IMR-90 (cell line): Measurements from ENCODE around the gene MASP2. TPM values are rescaled to one million over a fixed set of nuclear protein-coding genes. Genes with fewer than 3 reads are reported as not detected.

Experiments used
- ATAC-seq: fragments of 200-7000 bp; cut with Tn5 transposase; 2 replicates; pipeline ENCODE4 v1.9.1; 2020; ENCODE audit warnings: low read depth, mild to moderate bottlenecking, moderate library complexity
- BruUV-seq: library from RNA; stranded (reverse); fragments of 400-500 nt; replicated peaks from 2 replicates; lab custom pipeline; 2021; lab: Mats Ljungman, UMichigan
- CTCF ChIA-PET: fragments of 300-600 bp; formaldehyde crosslinking; extraction: SDS; loops from one replicate; lab custom pipeline; 2021; ENCODE audit warnings: antibody characterized with exemption; lab: Yijun Ruan, JAX
- POLR2A ChIA-PET: fragments of 300-600 bp; sonication (Branson Sonifier 250); formaldehyde crosslinking; loops from one replicate; lab custom pipeline; 2022; ENCODE audit warnings: antibody characterized with exemption; ENCODE audit not compliant: unreplicated experiment; lab: Charles Lee
- DNase-seq: peaks from one replicate; pipeline ENCODE4 v3.0.0; 2013
- H2AFZ ChIP-seq: replicated peaks from 2 replicates; pipeline ENCODE3; 2013; ENCODE audit warnings: low read length, mild to moderate bottlenecking; ENCODE audit not compliant: poor library complexity
- H2AK5ac ChIP-seq: 2 replicates; pipeline ENCODE4 v1.6.1; 2013; ENCODE audit warnings: low read depth, low read length, inconsistent platforms
- H2AK9ac ChIP-seq: replicated peaks from 2 replicates; pipeline ENCODE3; 2013; ENCODE audit warnings: mild to moderate bottlenecking, low read depth, low read length, moderate library complexity; ENCODE audit not compliant: poor library complexity
- H2BK120ac ChIP-seq: 2 replicates; pipeline ENCODE4 v1.6.1; 2013; ENCODE audit warnings: low read depth, low read length, inconsistent platforms
- H2BK15ac ChIP-seq: 3 replicates; pipeline ENCODE4 v1.6.1; 2013; ENCODE audit warnings: low read depth, low read length, inconsistent platforms
- H2BK20ac ChIP-seq: 2 replicates; pipeline ENCODE4 v1.6.1; 2013; ENCODE audit warnings: low read depth, mild to moderate bottlenecking, inconsistent platforms, low read length, moderate library complexity
- H2BK5ac ChIP-seq: 2 replicates; pipeline ENCODE4 v1.6.1; 2013; ENCODE audit warnings: mild to moderate bottlenecking, low read depth, low read length, inconsistent platforms; ENCODE audit not compliant: poor library complexity, severe bottlenecking
- H3K14ac ChIP-seq: replicated peaks from 2 replicates; pipeline ENCODE4 v1.6.1; 2013; ENCODE audit warnings: low read depth, low read length, inconsistent platforms
- H3K18ac ChIP-seq: 2 replicates; pipeline ENCODE4 v1.6.1; 2013; ENCODE audit warnings: low read depth, low read length, control low read depth
- H3K23ac ChIP-seq: 2 replicates; pipeline ENCODE4 v1.6.1; 2013; ENCODE audit warnings: low read depth, low read length, inconsistent platforms
- H3K27ac ChIP-seq: 2 replicates; pipeline ENCODE4 v1.5.1; 2013; ENCODE audit warnings: mild to moderate bottlenecking, control low read depth, low read length; ENCODE audit not compliant: insufficient read depth
- H3K27me3 ChIP-seq: 2 replicates; pipeline ENCODE4 v1.6.1; 2013; ENCODE audit warnings: low read length; ENCODE audit not compliant: control insufficient read depth, insufficient read depth
- H3K36me3 ChIP-seq: 2 replicates; pipeline ENCODE4 v1.6.1; 2013; ENCODE audit warnings: low read length, mixed read lengths; ENCODE audit not compliant: control insufficient read depth, insufficient read depth
- H3K4ac ChIP-seq: 2 replicates; pipeline ENCODE4 v1.6.1; 2013; ENCODE audit warnings: low read depth, low read length, inconsistent platforms
- H3K4me1 ChIP-seq: 2 replicates; pipeline ENCODE4 v1.6.1; 2013; ENCODE audit warnings: low read length, mixed read lengths; ENCODE audit not compliant: control insufficient read depth, insufficient read depth
- H3K4me2 ChIP-seq: 2 replicates; pipeline ENCODE4 v1.6.1; 2013; ENCODE audit warnings: low read depth, mild to moderate bottlenecking, control low read depth, low read length, moderate library complexity
- H3K4me3 ChIP-seq: 2 replicates; pipeline ENCODE4 v1.5.1; 2013; ENCODE audit warnings: low read depth, mild to moderate bottlenecking, control low read depth, low read length, moderate library complexity; ENCODE audit not compliant: insufficient read depth
- H3K56ac ChIP-seq: 2 replicates; pipeline ENCODE4 v1.6.1; 2013; ENCODE audit warnings: low read length, inconsistent platforms; ENCODE audit not compliant: insufficient read depth; ENCODE audit errors: extremely low read depth
- H3K79me1 ChIP-seq, 2 experiments: 2 replicates each; pipeline ENCODE4 v1.6.1; 2013; ENCODE audit warnings: low read length in 2 of 2, inconsistent platforms in 1 of 2, low read depth in 1 of 2
- H3K9ac ChIP-seq: 2 replicates; pipeline ENCODE4 v1.6.1; 2013; ENCODE audit warnings: low read depth, low read length, control low read depth
- H3K9me1 ChIP-seq: 2 replicates; pipeline ENCODE4 v1.6.1; 2013; ENCODE audit warnings: low read length, inconsistent platforms; ENCODE audit not compliant: insufficient read depth
- H3K9me3 ChIP-seq: 2 replicates; pipeline ENCODE4 v1.6.1; 2013; ENCODE audit warnings: low read length; ENCODE audit not compliant: control insufficient read depth, insufficient read depth
- H4K20me1 ChIP-seq: 2 replicates; pipeline ENCODE4 v1.6.1; 2013; ENCODE audit warnings: low read length, inconsistent platforms; ENCODE audit not compliant: insufficient read depth
- H4K5ac ChIP-seq: 2 replicates; pipeline ENCODE4 v1.6.1; 2013; ENCODE audit warnings: mild to moderate bottlenecking, low read depth, low read length, control low read depth
- H4K8ac ChIP-seq, 2 experiments: 2 replicates each; pipeline ENCODE4 v1.6.1; 2013; ENCODE audit warnings: low read depth in 2 of 2, low read length in 2 of 2, control low read depth in 1 of 2, inconsistent platforms in 1 of 2
- H4K91ac ChIP-seq: 2 replicates; pipeline ENCODE4 v1.6.1; 2013; ENCODE audit warnings: low read depth, low read length, inconsistent platforms; ENCODE audit not compliant: insufficient read depth
- BHLHE40 ChIP-seq: fragments of 150-350 bp; IDR thresholded peaks from 2 replicates; pipeline ENCODE4 v1.6.1; 2016; ENCODE audit warnings: mild to moderate bottlenecking, low read depth, low read length
- CEBPB ChIP-seq: IDR thresholded peaks from 2 replicates; pipeline ENCODE4 v1.6.1; 2012; ENCODE audit warnings: low read depth, low read length, improper control_type of control experiment
- CHD1 ChIP-seq: IDR thresholded peaks from 2 replicates; pipeline ENCODE4 v1.6.1; 2012; ENCODE audit warnings: low read depth, low read length, improper control_type of control experiment
- CTCF ChIP-seq: conservative IDR thresholded peaks from 2 replicates; pipeline ENCODE4 v1.5.1; 2012; ENCODE audit warnings: mild to moderate bottlenecking, low read depth, low read length, improper control_type of control experiment
- ELK1 ChIP-seq: fragments of 150-350 bp; IDR thresholded peaks from 2 replicates; pipeline ENCODE4 v1.6.1; 2016; ENCODE audit warnings: low read depth, mild to moderate bottlenecking, low read length, moderate library complexity, borderline replicate concordance
- FOS ChIP-seq: fragments of 150-350 bp; IDR thresholded peaks from 2 replicates; pipeline ENCODE4 v1.6.1; 2016; ENCODE audit warnings: low read depth, low read length
- MAFK ChIP-seq: IDR thresholded peaks from 2 replicates; pipeline ENCODE4 v1.6.1; 2012; ENCODE audit warnings: low read depth, low read length, improper control_type of control experiment
- MAZ ChIP-seq: IDR thresholded peaks from 2 replicates; pipeline ENCODE4 v1.6.1; 2012; ENCODE audit warnings: low read depth, mild to moderate bottlenecking, low read length, improper control_type of control experiment, moderate library complexity, borderline replicate concordance
- MXI1 ChIP-seq: IDR thresholded peaks from 2 replicates; pipeline ENCODE4 v1.6.1; 2012; ENCODE audit warnings: low read depth, mild to moderate bottlenecking, low read length, moderate library complexity, borderline replicate concordance
- NFE2L2 ChIP-seq: fragments of 150-350 bp; IDR thresholded peaks from 2 replicates; pipeline ENCODE4 v1.6.1; 2016; ENCODE audit warnings: low read depth, mild to moderate bottlenecking, low read length
- POLR2A ChIP-seq: IDR thresholded peaks from 2 replicates; pipeline ENCODE4 v1.6.1; 2012; ENCODE audit warnings: mild to moderate bottlenecking, low read depth, low read length
- RAD21 ChIP-seq: IDR thresholded peaks from 2 replicates; pipeline ENCODE4 v1.6.1; 2012; ENCODE audit warnings: low read length, improper control_type of control experiment
- RCOR1 ChIP-seq: IDR thresholded peaks from 2 replicates; pipeline ENCODE4 v1.6.1; 2012; ENCODE audit warnings: mild to moderate bottlenecking, low read length, improper control_type of control experiment; ENCODE audit not compliant: insufficient replicate concordance
- RFX5 ChIP-seq: IDR thresholded peaks from 2 replicates; pipeline ENCODE4 v1.8.0; 2012; ENCODE audit warnings: low read depth, mild to moderate bottlenecking, low read length, moderate library complexity
- SMC3 ChIP-seq: fragments of 150-350 bp; IDR thresholded peaks from 2 replicates; pipeline ENCODE4 v1.6.1; 2016; ENCODE audit warnings: low read depth, mild to moderate bottlenecking, antibody characterized with exemption, low read length, moderate library complexity
- USF2 ChIP-seq: fragments of 150-350 bp; IDR thresholded peaks from 2 replicates; pipeline ENCODE4 v1.6.1; 2017; ENCODE audit warnings: mild to moderate bottlenecking, antibody characterized with exemption, low read length, low read depth
- WGBS, 2 experiments: methylation state at CpG; one replicate each; pipeline versions ENCODE4 v1.1.5 to v1.1.7; 2013; ENCODE audit warnings: missing lambda C conversion rate in 2 of 2; ENCODE audit not compliant: insufficient read length in 1 of 2; ENCODE audit errors: extremely low coverage in 2 of 2; 5-methylcytosine and 5-hydroxymethylcytosine counted together
- dilution Hi-C: fragments of 300-500 bp; cut with HindIII; formaldehyde crosslinking; loops from one replicate; pipeline ENCODE4 v1.14.3; 2018; ENCODE audit warnings: low sequenced_read_pairs; ENCODE audit not compliant: unreplicated experiment
- in situ Hi-C: fragments of 300-500 bp; cut with MboI; formaldehyde crosslinking; loops from 3 replicates; pipeline ENCODE4 v1.14.3; 2019; ENCODE audit warnings: low sequenced_read_pairs, inconsistent platforms, mixed read lengths
- intact Hi-C: fragments of 100-400 bp; cut with micrococcal nuclease; formaldehyde crosslinking; loops from 2 replicates; pipeline ENCODE4 v1.10.0; 2022
- polyA plus RNA-seq, 3 experiments: library from polyadenylated mRNA; depleted of rRNA; stranded (reverse); fragments of >200 nt; gene quantifications; 2 replicates each; pipeline ENCODE4 v1.2.3, GENCODE V29; 2012; ENCODE audit warnings: low replicate concordance in 1 of 3
- total RNA-seq: library from RNA; depleted of rRNA; stranded (reverse); fragments of >200 nt; gene quantifications from 2 replicates; pipeline ENCODE4 v1.2.3, GENCODE V29; 2012

Gene MASP2
- total and polyA plus RNA-seq, 2 of the 4 experiments (the other 2 are of a cell fraction), result 0.03 TPM; not detected in 1

GRCh38 chr1:11026052-11026451 lies 21.0 kb downstream of the MASP2 start:
- Histone ChIP-seq H3K9ac (no peak overlapping the region), H4K5ac (no peak overlapping the region), H3K56ac (no peak overlapping the region), H4K20me1 (peaks cover 19% of the 10 kb centered on the region), H3K9me3 (no peaks in the 10 kb centered on the region), H2BK120ac (no peak overlapping the region), H3K4ac (no peak overlapping the region), H2AK9ac (no peak overlapping the region), H3K23ac (no peak overlapping the region), H2BK5ac (peak overlapping the region; percentile 61), H2BK15ac (no peak overlapping the region), H2AFZ (no peak overlapping the region), H3K27me3 (no peaks in the 10 kb centered on the region), H3K79me1 (peaks cover 11 to 16% of the 10 kb centered on the region in 2 experiments), H4K8ac (no peak overlapping the region; a peak in 1 of 4 replicates), H3K36me3 (peaks cover 40% of the 10 kb centered on the region), H2AK5ac (no peak overlapping the region), H3K4me3 (no peak overlapping the region), H3K14ac (no peak overlapping the region), H3K27ac (no peak overlapping the region), H3K18ac (no peak overlapping the region), H3K4me2 (no peak overlapping the region), H3K4me1 (no peaks in the 10 kb centered on the region), H2BK20ac (no peak overlapping the region), H4K91ac (no peak overlapping the region), H3K9me1 (no peaks in the 10 kb centered on the region)
- no peak for ATAC-seq
- no peak for TF ChIP-seq MAZ
- TF ChIP-seq SMC3, result no peak
- TF ChIP-seq ELK1, result no peak
- TF ChIP-seq MAFK, result no peak
- no peak for TF ChIP-seq CEBPB
- TF ChIP-seq CTCF, result no peak
- no peak for TF ChIP-seq NFE2L2
- no peak for TF ChIP-seq RCOR1
- TF ChIP-seq USF2, result no peak
- no peak for TF ChIP-seq BHLHE40
- TF ChIP-seq RAD21, result no peak
- TF ChIP-seq POLR2A, result no peak
- TF ChIP-seq MXI1, result no peak
- no peak for TF ChIP-seq CHD1
- TF ChIP-seq FOS, result no peak
- TF ChIP-seq RFX5, result no peak
- dilution Hi-C loops, result no loop called here
- no TSS peak for BruUV-seq
- CTCF ChIA-PET, result no interaction called here
- no peak for DNase-seq
- no CpG with 5 or more reads among the region's 1 CpG for WGBS, 2 experiments
- intact Hi-C loops, result no loop called here
- POLR2A ChIA-PET, result no interaction called here
- in situ Hi-C loops, result no loop called here
